ENCODE measurements around the gene HEMK1. TPM values are rescaled to one million over a fixed set of nuclear protein-coding genes. Genes with fewer than 3 reads are reported as not detected.

HEMK1 gene, protein sequence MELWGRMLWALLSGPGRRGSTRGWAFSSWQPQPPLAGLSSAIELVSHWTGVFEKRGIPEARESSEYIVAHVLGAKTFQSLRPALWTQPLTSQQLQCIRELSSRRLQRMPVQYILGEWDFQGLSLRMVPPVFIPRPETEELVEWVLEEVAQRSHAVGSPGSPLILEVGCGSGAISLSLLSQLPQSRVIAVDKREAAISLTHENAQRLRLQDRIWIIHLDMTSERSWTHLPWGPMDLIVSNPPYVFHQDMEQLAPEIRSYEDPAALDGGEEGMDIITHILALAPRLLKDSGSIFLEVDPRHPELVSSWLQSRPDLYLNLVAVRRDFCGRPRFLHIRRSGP
- total RNA-seq (10 to 100 TPM; 24.0 to 27.6 TPM), polyA plus RNA-seq (ENCODE audit: insufficient read length in 6 of 6) (10 to 100 TPM; 23.5 to 26.3 (median 25.0) TPM)
- long read RNA-seq, donor 1, full-length matches to known transcripts = 4 of 11 reads
- long read RNA-seq, donor 1, partial matches to known transcripts = 7 of 11 reads
- long read RNA-seq, donor 1, other reads (novel, unspliced or antisense) = 0 of 11 reads
- long read RNA-seq, donor 2, full-length matches to known transcripts = 3 of 3 reads
- long read RNA-seq, donor 2, partial matches to known transcripts = 0 of 3 reads
- long read RNA-seq, donor 2, other reads (novel, unspliced or antisense) = 0 of 3 reads
- long read RNA-seq, donor 3, full-length matches to known transcripts = 6 of 6 reads
- long read RNA-seq, donor 3, partial matches to known transcripts = 0 of 6 reads
- long read RNA-seq, donor 3, other reads (novel, unspliced or antisense) = 0 of 6 reads
- long read RNA-seq, donor 4, full-length matches to known transcripts = 7 of 12 reads
- long read RNA-seq, donor 4, partial matches to known transcripts = 1 of 12 reads
- long read RNA-seq, donor 4, other reads (novel, unspliced or antisense) = 4 of 12 reads
- long read RNA-seq, donor 5, partial matches to known transcripts = 0 of 1 reads
- long read RNA-seq, donor 5, other reads (novel, unspliced or antisense) = 0 of 1 reads
- long read RNA-seq, donor 6, full-length matches to known transcripts = 4 of 4 reads
- long read RNA-seq, donor 6, partial matches to known transcripts = 0 of 4 reads
- long read RNA-seq, donor 6, other reads (novel, unspliced or antisense) = 0 of 4 reads
- long read RNA-seq, donor 7, full-length matches to known transcripts = 3 of 3 reads
- long read RNA-seq, donor 7, partial matches to known transcripts = 0 of 3 reads
- long read RNA-seq, donor 7, other reads (novel, unspliced or antisense) = 0 of 3 reads
- long read RNA-seq, donor 8, full-length matches to known transcripts = 5 of 5 reads
- long read RNA-seq, donor 8, partial matches to known transcripts = 0 of 5 reads
- long read RNA-seq, donor 8, other reads (novel, unspliced or antisense) = 0 of 5 reads
- long read RNA-seq, donor 9 = 0 reads
- long read RNA-seq, donor 10, full-length matches to known transcripts = 13 of 22 reads
- long read RNA-seq, donor 10, partial matches to known transcripts = 2 of 22 reads
- long read RNA-seq, donor 10, other reads (novel, unspliced or antisense) = 7 of 22 reads
- long read RNA-seq, donor 11, full-length matches to known transcripts = 3 of 3 reads
- long read RNA-seq, donor 11, partial matches to known transcripts = 0 of 3 reads
- long read RNA-seq, donor 11, other reads (novel, unspliced or antisense) = 0 of 3 reads
- long read RNA-seq, donor 12, full-length matches to known transcripts = 1 of 1 reads
- long read RNA-seq, donor 12, partial matches to known transcripts = 0 of 1 reads
- long read RNA-seq, donor 12, other reads (novel, unspliced or antisense) = 0 of 1 reads

DNA sequence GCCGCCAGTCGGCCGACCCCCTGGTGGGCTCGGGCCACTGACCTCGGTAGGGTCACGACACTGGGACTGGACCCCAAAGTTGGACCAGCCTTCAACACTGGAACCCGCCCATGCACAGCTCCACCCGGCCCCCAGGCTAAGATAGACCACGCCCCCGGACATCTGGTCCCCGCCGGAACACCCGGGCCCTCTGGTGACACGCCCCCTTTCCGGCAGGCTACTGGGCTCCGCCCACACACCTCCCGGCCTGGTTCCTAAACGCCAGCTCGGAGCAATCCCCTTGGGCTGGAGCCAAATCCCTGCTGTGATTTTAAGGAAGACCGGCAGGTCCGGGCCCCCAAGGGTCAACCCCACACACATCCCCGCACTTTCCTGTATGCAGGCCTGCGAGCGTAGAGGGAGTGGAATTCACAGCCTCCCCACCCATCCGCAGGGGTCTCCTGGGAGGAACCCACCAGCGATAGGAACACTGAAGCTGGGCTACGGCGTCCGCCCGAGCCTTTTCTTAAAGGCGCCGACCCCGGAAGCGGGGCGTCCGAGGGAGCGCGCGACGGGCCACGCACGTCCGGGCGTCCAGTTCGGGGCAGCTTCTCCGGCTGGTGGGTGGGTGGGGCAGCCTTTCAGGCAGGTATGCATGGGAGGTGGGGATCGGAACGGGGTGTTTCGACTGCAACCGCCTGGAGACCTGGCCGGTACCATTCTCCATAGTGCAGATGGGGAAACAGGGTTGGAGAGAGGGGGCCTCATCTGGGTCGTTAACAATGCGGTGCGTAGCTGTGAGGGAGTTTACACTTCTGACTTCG is at the start of gene HEMK1:
Gene HEMK1, plus strand, starts transcription at position 576 of the 803 bp plus-strand sequence. CDS start 1,583 bp downstream, outside the sequence.
- intact Hi-C loops (cut with DNase I) = no loop called here
- Histone ChIP-seq H3K9me3 (no peaks in the 10 kb centered on the region), H3K27ac (peak within 1 kb of the TSS; percentile 87 to 91), H3K4me3 (peak within 1 kb of the TSS; percentile 70 to 84), H3K4me1 (peaks cover 11 to 65% of the 10 kb centered on the region in 2 donors), H3K36me3 (no peaks in the 10 kb centered on the region), H3K27me3 (no peaks in the 10 kb centered on the region)
- peak; percentile 88 for ATAC-seq
- TF ChIP-seq, protein P1, sequence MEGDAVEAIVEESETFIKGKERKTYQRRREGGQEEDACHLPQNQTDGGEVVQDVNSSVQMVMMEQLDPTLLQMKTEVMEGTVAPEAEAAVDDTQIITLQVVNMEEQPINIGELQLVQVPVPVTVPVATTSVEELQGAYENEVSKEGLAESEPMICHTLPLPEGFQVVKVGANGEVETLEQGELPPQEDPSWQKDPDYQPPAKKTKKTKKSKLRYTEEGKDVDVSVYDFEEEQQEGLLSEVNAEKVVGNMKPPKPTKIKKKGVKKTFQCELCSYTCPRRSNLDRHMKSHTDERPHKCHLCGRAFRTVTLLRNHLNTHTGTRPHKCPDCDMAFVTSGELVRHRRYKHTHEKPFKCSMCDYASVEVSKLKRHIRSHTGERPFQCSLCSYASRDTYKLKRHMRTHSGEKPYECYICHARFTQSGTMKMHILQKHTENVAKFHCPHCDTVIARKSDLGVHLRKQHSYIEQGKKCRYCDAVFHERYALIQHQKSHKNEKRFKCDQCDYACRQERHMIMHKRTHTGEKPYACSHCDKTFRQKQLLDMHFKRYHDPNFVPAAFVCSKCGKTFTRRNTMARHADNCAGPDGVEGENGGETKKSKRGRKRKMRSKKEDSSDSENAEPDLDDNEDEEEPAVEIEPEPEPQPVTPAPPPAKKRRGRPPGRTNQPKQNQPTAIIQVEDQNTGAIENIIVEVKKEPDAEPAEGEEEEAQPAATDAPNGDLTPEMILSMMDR (IDR thresholded peaks at IDR 0.05) = no peak
- DNase-seq = peak; percentile 97 to 99 (median 98)

DNA sequence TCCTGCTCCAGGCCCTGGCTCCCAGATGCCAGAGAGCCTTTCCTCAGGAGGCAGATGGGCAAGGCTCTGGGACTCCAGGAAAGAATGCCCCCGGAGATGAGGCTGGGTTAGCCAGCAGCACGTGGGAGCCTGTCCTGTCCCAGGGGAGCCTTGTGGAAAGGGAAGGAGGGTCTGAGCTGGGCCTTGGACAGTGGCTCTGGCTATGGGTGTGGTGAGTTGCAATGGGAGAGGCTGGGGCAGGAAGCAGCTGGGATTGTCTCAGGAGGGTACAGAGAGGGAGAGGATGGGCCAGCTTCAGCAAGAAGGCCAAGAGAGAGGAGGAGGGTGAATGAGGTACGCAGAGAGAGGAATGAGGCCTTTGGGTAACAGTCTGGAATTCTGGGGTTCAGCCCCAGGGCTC is 48.5 kb upstream of the HEMK1 start:
- Histone ChIP-seq H3K4me1 (peaks cover 7% of the 10 kb centered on the region in 2 donors), H3K9me3 (no peaks in the 10 kb centered on the region), H3K27me3 (no peaks in the 10 kb centered on the region), H3K36me3 (no peaks in the 10 kb centered on the region), H3K4me3 (no peak overlapping the region), H3K27ac (no peak overlapping the region)
- no peak for ATAC-seq
- TF ChIP-seq, protein P1 (IDR thresholded peaks at IDR 0.05) = no peak
- no peak for DNase-seq
- intact Hi-C loops (cut with DNase I) = no loop called here

DNA sequence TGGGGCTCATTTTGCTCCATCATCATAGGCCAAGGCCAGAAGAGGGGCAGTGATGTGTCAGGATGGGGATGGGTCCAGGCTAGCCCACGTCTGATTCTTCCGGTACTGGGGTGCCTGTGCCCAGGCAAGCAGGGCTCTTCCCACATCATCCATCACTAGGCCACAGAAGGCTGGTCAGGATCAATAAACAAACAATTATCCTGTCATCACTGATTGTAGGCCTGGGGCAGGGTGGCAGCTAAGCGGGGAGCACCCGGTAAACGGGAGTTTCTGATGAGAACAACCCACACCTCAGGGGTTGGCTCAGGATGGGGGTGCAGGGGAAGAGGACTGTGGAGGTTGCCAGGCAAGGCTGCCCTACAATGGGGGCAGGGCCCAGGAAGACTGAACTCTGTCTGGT is 47.8 kb upstream of the HEMK1 start:
- intact Hi-C loops (cut with DNase I) = no loop called here
- H3K9me3 ChIP-seq = no peaks in the 10 kb centered on the region
- no peak overlapping the region for H3K27ac ChIP-seq
- peaks cover 0 to under 1% of the 10 kb centered on the region in 2 donors for H3K4me1 ChIP-seq
- TF ChIP-seq, protein P1 (IDR thresholded peaks at IDR 0.05) = no peak
- no peak overlapping the region for H3K4me3 ChIP-seq
- H3K36me3 ChIP-seq = no peaks in the 10 kb centered on the region
- no peak for ATAC-seq
- H3K27me3 ChIP-seq = no peaks in the 10 kb centered on the region
- no peak for DNase-seq

DNA sequence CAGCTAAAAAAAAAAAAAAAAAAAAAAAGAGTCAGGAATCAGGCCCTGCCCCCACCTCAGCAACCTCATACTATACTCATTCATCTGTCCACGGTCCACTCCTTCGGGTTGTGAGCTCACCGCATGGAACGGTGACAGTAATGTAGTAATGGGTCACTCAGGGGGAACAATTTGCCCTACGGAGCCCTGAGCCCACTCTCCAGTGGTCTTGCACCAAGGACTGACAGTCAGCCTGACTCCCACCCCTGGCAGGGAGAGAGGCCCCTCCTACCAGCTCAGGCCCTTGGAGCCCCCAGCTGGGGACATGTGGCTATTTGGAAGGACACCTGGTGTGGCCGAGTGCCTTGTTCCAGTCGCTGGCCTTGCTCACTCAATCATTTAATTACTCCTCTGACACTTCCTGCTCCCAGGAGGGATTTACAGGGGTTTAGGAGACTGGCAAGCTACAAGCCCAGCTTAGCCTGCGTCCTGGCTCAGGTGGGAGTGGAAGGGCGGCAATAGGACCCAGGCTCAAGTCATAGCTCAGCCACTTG is 46.0 kb upstream of the HEMK1 start:
- DNase-seq = no peak
- TF ChIP-seq, protein P1 (IDR thresholded peaks at IDR 0.05) = no peak

More for the DNA sequence above, 46.0 kb upstream of the HEMK1 start:
- H3K27ac ChIP-seq = no peak overlapping the region
- H3K4me1 ChIP-seq = no peaks in the 10 kb centered on the region
- intact Hi-C loops (cut with DNase I) = no loop called here
- no peaks in the 10 kb centered on the region for H3K27me3 ChIP-seq
- no peak for ATAC-seq
- no peaks in the 10 kb centered on the region for H3K9me3 ChIP-seq
- no peak overlapping the region for H3K4me3 ChIP-seq
- H3K36me3 ChIP-seq = no peaks in the 10 kb centered on the region

Measured in left lung (tissue), 14 donors.